ENCODE data around the gene ST6GAL1.

GRCh38 chr3:186997061-186997460 lies 66.7 kb downstream of the ST6GAL1 start:
- TF ChIP-seq CTCF (conservative IDR thresholded peaks at IDR 0.05; ENCODE audit: low read depth in 2 of 2) (no peak), POLR2AphosphoS5 (IDR thresholded peaks at IDR 0.05; ENCODE audit: low read depth) (no peak), CREB1 (CRISPR knock-in tag; IDR thresholded peaks at IDR 0.05; ENCODE audit: low read depth) (no peak), EZH2 (IDR thresholded peaks at IDR 0.05; ENCODE audit: low read depth, unreplicated experiment) (no peak), JUNB (IDR thresholded peaks at IDR 0.05; ENCODE audit: unreplicated experiment) (no peak), REST (IDR thresholded peaks at IDR 0.05; ENCODE audit: unreplicated experiment) (no peak), EZH2phosphoT487 (IDR thresholded peaks at IDR 0.05; ENCODE audit: unreplicated experiment) (no peak), NANOG (IDR thresholded peaks at IDR 0.05; ENCODE audit: borderline replicate concordance) (no peak)
